Measurements from ENCODE around the gene HECA. TPM values are rescaled to one million over a fixed set of nuclear protein-coding genes. Genes with fewer than 3 reads are reported as not detected.
A peak's percentile ranks its signal among the peaks of the same experiment; 100 is the strongest.
"Not testable (repeated sequence)": the region's sequence is repeated elsewhere in the genome, so short reads cannot be mapped to it uniquely, and the experiment has no call there.

The HECA gene
- total RNA-seq, 2 donors from 2014 or later = 46.7 to 58.3 TPM

- no peak overlapping the region for H3K27ac ChIP-seq
- no peak for TF ChIP-seq CTCF (IDR thresholded peaks at IDR 0.05)
- H3K27me3 ChIP-seq (replicated peaks; ENCODE audit: insufficient read depth) = no peaks in the 10 kb centered on the region
- no peaks in the 10 kb centered on the region for H3K36me3 ChIP-seq
- no peak for ATAC-seq (ENCODE audit: insufficient number of reproducible peaks, low FRiP score, low read depth)
- H3K4me3 ChIP-seq = no peak overlapping the region
- peaks cover 6% of the 10 kb centered on the region for H3K9me3 ChIP-seq
- no peak for DNase-seq (ENCODE audit: low spot score)
- H3K4me1 ChIP-seq (ENCODE audit: control insufficient read depth in 1 of 2, low read depth in 2 of 2) = no peaks in the 10 kb centered on the region
These were observed 17.1 kb upstream of the HECA start for GRCh38 chr6:139117734-139118133.

- H3K27ac ChIP-seq = no peak overlapping the region
- H3K27me3 ChIP-seq (replicated peaks; ENCODE audit: insufficient read depth) = no peaks in the 10 kb centered on the region
- no peaks in the 10 kb centered on the region for H3K4me1 ChIP-seq (ENCODE audit: control insufficient read depth in 1 of 2, low read depth in 2 of 2)
- H3K36me3 ChIP-seq = no peaks in the 10 kb centered on the region
- TF ChIP-seq CTCF (IDR thresholded peaks at IDR 0.05) = no peak
- ATAC-seq (ENCODE audit: insufficient number of reproducible peaks, low FRiP score, low read depth) (no peak), DNase-seq (ENCODE audit: low spot score) (no peak)
- H3K4me3 ChIP-seq = no peak overlapping the region
- peaks cover 6% of the 10 kb centered on the region for H3K9me3 ChIP-seq
These were observed 15.3 kb upstream of the HECA start for GRCh38 chr6:139119552-139119951.

- not testable (repeated sequence) for ATAC-seq (ENCODE audit: insufficient number of reproducible peaks, low FRiP score, low read depth); DNase-seq (ENCODE audit: low spot score); H3K4me3 ChIP-seq; H3K27ac ChIP-seq; H3K36me3 ChIP-seq; H3K9me3 ChIP-seq; H3K27me3 ChIP-seq (replicated peaks; ENCODE audit: insufficient read depth)
- peaks cover 9 to 13% of the 10 kb centered on the region in 2 donors for H3K4me1 ChIP-seq (ENCODE audit: control insufficient read depth in 1 of 2, low read depth in 2 of 2)
These were observed 12.1 kb upstream of the HECA start for GRCh38 chr6:139122823-139123222.

GRCh38 chr6:139124887-139125672, 9.8 kb upstream of the HECA start:
- no peak for DNase-seq (ENCODE audit: low spot score)
- no peak overlapping the region for H3K4me3 ChIP-seq
- no peak for TF ChIP-seq CTCF (IDR thresholded peaks at IDR 0.05)
- H3K4me1 ChIP-seq (ENCODE audit: control insufficient read depth in 1 of 2, low read depth in 2 of 2) = peaks cover 9 to 13% of the 10 kb centered on the region in 2 donors
- no peaks in the 10 kb centered on the region for H3K9me3 ChIP-seq
- no peak overlapping the region for H3K27ac ChIP-seq
- ATAC-seq (ENCODE audit: insufficient number of reproducible peaks, low FRiP score, low read depth) = no peak
- no peaks in the 10 kb centered on the region for H3K27me3 ChIP-seq (replicated peaks; ENCODE audit: insufficient read depth)
- H3K36me3 ChIP-seq = no peaks in the 10 kb centered on the region

GRCh38 chr6:139126255-139126654, 8.6 kb upstream of the HECA start:
- peaks cover 9 to 13% of the 10 kb centered on the region in 2 donors for H3K4me1 ChIP-seq (ENCODE audit: control insufficient read depth in 1 of 2, low read depth in 2 of 2)
- ATAC-seq (ENCODE audit: insufficient number of reproducible peaks, low FRiP score, low read depth) (peak; percentile 79), DNase-seq (ENCODE audit: low spot score) (no peak)
- no peaks in the 10 kb centered on the region for H3K36me3 ChIP-seq
- H3K4me3 ChIP-seq = no peak overlapping the region
- peak overlapping the region; percentile 23 to 33 for H3K27ac ChIP-seq
- no peaks in the 10 kb centered on the region for H3K27me3 ChIP-seq (replicated peaks; ENCODE audit: insufficient read depth)
- H3K9me3 ChIP-seq = no peaks in the 10 kb centered on the region
- TF ChIP-seq CTCF (IDR thresholded peaks at IDR 0.05) = no peak
